GM23338 (cell line): ENCODE results near the gene B3GALT2. TPM values are rescaled to one million over a fixed set of nuclear protein-coding genes. Genes with fewer than 3 reads are reported as not detected.

Experiments used
- EZH2 ChIP-seq: fragments of 200-600 bp; sonication (generic); IDR thresholded peaks from one replicate; pipeline ENCODE4 v1.8.0; 2017; ENCODE audit warnings: antibody characterized with exemption, mild to moderate bottlenecking, low read depth; ENCODE audit not compliant: unreplicated experiment
- ZNF331 ChIP-seq: fragments of 250-450 bp; sonication (Bioruptor Pico); IDR thresholded peaks from 2 replicates; pipeline ENCODE4 v1.5.0; 2020; ENCODE audit warnings: low read depth, mild to moderate bottlenecking, moderate library complexity
- microRNA counts: library from miRNA; unstranded; fragments of <30 nt; microRNA quantifications from one replicate; lab custom pipeline; 2017
- microRNA-seq: library from miRNA; unstranded; fragments of <30 nt; microRNA quantifications from one replicate; pipeline ENCODE4, GENCODE V29; 2017
- polyA plus RNA-seq: library from polyadenylated mRNA; unstranded; fragments of >200 nt; fragmentation: Nextera tagmentation; extraction: Ambion mirVana; gene quantifications from 2 replicates; pipeline ENCODE4 v1.2.1, GENCODE V29; 2016
- small RNA-seq: library from RNA; depleted of rRNA; stranded (forward); fragments of <200 nt; gene quantifications from one replicate; pipeline ENCODE3, GENCODE V24; 2014; ENCODE audit warnings: low replicate concordance
- total RNA-seq: library from RNA; depleted of rRNA; stranded (reverse); fragments of >200 nt; shearing (Covaris generic); gene quantifications from 2 replicates; pipeline ENCODE4 v1.2.3, GENCODE V29; 2014; rRNA removed

B3GALT2 gene
- total and polyA plus RNA-seq, 2 experiments from 2014 or later, result 1.2 TPM; not detected in 1

DNA sequence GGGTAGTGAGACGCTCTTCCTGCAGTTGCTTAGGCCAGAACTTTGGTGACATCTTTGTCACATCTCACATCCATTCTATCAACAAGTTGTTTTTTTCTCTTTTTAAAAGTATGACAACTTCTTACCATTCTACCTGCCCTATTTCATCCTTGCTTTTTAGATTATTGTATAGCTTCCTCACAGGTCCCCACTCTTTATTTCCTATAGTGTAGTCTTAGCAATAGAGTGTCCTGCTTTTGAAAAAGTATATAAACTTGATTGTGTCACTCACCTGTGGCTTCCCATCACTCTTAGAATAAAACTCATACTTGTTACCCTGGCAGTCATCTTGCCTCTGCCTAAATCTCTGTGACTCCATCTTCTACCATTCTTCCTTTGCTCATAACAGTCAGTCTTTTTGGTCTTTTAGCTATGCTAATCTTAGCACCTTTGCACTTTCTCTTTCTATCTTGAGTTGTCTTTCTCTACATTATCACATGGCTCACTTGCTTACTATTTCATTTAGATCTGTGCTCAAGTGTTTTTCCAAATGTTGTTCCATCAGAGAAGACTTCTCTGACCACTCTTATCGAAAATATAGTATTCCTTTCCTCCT is 55.0 kb downstream of the B3GALT2 start (continued):
- TF ChIP-seq ZNF331 (CRISPR knock-in tag), result no peak
- TF ChIP-seq EZH2, result no peak

MicroRNA genes within 50 kb of the gene (microRNA counts, 767-probe panel; counts per million panel counts)
- not detected for microRNA hsa-miR-1278 (lab: Ali Mortazavi, UCI)

Small RNAs within 50 kb of the gene (microRNA-seq; reads per million reads assigned to microRNA genes)
- gene MIR1278, result not detected

Small RNAs within 50 kb of the gene (small RNA-seq; reads per million reads assigned to genes)
- gene MIR1278, result not detected

Other genes with a start within 250 kb of the B3GALT2 start
- 40.2 and 42.5 TPM in 2 replicates for gene UCHL5, start 127.3 kb downstream of the B3GALT2 start, total RNA-seq
- 60.2 and 67.1 TPM in 2 replicates for gene UCHL5, start 127.3 kb downstream of the B3GALT2 start, polyA plus RNA-seq
- 122 and 130 TPM in 2 replicates for gene RO60, start 127.0 kb downstream of the B3GALT2 start, total RNA-seq
- 87.3 and 103 TPM in 2 replicates for gene RO60, start 127.0 kb downstream of the B3GALT2 start, polyA plus RNA-seq
- 7.2 and 7.7 TPM in 2 replicates for gene GLRX2, start 81.2 kb downstream of the B3GALT2 start, total RNA-seq
- gene GLRX2, start 81.2 kb downstream of the B3GALT2 start, polyA plus RNA-seq, result 28.3 and 37.8 TPM in 2 replicates
- 36.9 and 40.4 TPM in 2 replicates for gene CDC73, start 64.6 kb downstream of the B3GALT2 start, total RNA-seq
- 62.5 and 63.2 TPM in 2 replicates for gene CDC73, start 64.6 kb downstream of the B3GALT2 start, polyA plus RNA-seq